NCI-H2171 treated with DMSO at 0.1 percent for 48 hours (cell line): ENCODE data around the gene DET1.
"Not testable (repeated sequence)": the region's sequence is repeated elsewhere in the genome, so short reads cannot be mapped to it uniquely, and the experiment has no call there.

Experiments
- DNase-seq: peaks from one replicate; lab custom pipeline; 2025; lab: John Stamatoyannopoulos, UW

DET1 gene

DNA sequence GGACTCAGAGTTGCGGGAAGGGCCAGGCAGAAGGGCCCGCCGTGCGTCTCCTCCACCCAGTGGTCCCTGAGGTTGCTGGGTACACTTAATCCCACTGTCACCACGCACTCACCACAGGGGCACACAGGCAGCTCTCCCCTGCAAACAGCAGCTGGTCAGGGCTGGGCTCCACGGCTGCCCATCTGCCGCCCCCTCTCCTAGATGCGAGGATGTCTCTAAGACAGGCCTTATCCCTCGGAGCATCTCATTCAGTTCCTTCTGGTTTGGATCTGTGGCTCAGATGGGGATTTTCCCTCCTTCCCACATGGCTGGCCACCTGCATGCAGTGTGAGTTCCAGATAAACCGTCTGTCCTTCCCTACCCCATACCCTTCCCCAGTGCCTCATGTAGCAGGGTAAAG, 52.6 kb downstream of the DET1 start:
- peak; percentile 69 for DNase-seq

DNA sequence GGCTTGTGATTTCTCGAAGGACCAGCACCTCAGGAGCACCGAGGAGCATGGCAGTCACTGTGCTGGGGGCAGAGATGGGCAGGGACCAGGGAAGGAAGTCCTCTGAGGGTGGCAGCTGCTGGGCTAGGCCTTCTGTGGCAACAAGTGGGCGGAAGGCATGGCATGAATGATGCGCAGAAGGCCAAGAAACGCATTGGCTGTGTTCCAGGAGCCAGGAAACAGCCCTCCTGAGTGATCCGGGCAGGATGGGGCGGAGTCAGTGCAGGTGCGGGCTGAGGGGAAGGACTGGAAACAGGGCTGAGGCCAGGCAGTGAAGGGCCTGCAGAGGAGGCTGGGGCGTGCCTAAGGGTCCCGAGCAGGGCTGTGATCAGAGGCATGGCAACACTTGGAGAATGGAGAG, 55.3 kb downstream of the DET1 start:
- DNase-seq = peak; percentile 56

GRCh38 chr15:88490036-88490435, 56.4 kb downstream of the DET1 start:
- no peak for DNase-seq

GRCh38 chr15:88489321-88489720, 57.2 kb downstream of the DET1 start:
- no peak for DNase-seq

DNA sequence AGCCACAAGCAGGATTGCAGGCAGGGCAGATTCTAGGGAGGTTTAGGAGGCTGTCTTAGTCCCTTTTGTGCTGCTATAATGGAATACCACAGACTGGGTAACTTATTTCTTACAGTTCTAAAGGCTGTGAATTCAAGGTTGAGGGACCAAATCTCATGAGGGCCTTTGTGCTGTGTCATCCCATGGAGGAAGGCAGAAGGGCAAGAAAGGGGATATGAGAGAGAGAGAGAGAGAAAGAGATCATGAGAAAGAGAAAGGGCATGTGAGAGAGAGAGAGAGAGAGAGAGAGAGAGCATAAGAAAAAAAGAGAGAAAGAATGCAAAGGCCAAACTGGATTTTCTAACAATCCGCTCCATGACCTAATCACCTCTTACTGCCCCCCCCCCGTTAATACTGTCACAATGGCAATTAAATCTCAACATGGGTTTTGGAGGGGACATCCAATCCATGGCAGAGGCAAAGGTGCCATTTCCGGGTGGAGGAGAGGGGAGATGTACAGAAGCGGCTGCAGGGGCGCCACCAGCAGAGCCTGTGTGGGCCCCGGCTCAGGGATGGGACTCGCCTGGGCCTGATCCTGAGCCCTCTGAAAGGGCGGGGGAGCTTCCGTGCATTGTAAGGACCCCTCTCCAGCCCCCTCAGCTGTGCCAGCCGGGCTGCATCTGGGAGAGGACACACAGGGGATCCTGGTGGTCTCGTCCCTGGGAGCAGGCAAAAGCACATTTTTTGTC, 58.5 kb downstream of the DET1 start:
- DNase-seq = no peak

DNA sequence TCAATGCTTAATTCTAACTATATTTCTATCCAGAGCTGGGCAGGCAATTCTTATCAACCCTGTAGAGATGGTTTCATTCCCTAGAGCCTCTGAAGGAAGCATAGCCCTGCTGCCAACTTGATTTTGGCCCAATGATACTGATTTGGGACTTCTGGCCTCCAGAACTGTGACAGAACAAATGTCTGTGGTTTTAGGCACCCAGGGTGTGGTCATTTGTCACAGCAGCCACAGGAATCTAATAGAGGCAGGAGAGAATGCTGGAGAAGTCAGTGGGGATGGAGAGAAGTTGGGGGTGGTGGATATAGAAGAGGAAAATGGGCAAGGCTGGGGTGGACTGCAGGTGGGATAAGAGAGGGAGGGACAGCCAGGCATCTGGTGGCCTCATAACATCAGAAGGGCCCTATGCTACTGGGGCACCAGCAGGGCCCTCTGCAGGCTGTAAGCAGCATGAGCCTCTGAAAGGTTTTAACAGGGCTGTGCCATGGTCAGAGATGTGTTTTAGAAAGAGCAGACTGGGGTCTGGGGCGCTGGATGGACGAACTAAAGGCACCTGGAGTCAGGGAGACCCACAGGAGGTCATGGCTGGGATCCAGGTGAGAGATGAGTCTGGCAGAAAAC, 59.2 kb downstream of the DET1 start:
- no peak for DNase-seq

GRCh38 chr15:88484682-88485331, 61.7 kb downstream of the DET1 start:
- DNase-seq = no peak

DNA sequence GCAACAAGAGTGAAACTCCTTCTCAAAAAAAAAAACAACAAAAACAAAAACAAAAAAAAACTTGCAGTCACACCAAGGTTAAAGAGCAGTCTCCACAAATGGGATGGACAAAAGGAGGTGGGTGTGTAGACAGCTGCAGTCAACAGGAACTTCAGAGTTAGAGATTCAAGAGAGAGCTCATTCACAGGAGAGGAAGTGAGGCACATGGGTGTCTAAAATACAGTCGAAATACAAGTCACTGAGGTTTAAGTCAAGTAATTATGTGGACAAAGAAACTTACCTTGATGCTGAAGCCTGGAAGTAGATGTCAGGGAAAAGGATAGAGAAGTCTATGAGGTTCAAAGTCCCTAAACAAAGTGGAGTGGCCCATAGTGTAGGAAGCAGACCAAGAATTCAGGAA, 64.2 kb downstream of the DET1 start:
- DNase-seq = no peak

DNA sequence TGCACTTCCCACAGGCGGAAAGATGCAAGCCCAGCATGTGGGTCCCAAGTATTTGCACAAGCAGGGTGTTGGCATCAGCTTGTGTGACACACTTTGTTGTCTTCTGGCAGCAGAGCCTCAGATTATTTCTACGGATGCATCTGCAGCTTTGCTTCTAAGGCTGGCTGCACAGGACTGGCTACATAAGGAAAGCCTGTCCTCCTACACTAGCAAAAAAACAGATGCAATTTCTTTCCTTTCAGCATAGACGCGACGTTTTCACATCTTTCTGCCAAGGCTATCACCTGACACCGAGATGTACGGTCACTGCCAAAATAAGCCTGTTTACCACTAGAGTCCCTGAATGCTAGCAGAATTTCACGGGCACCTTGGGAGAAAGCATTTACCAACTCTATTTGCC, 65.5 kb downstream of the DET1 start:
- DNase-seq = no peak

DNA sequence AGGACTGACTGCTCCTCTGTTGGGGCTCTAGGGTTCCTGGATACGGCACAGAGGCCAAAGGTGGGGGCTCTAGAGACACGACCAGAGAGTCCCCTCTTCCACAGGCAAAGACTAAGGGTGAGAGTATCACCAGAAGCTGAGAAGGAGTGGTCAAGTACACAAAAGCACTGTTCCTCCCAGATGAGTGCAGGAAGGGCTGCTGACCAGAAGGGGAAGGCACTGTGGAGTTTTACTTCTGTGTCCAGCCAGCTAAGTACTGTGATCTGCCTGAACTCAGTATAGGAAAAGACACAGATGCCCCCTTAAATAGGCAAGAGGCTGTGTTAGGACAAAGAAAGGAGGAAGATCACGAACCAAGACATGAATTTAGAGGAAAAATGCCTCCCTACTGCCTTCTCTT, 67.3 kb downstream of the DET1 start:
- DNase-seq = no peak

GRCh38 chr15:88477904-88478303, 68.6 kb downstream of the DET1 start:
- DNase-seq = no peak

GRCh38 chr15:88477126-88477525, 69.4 kb downstream of the DET1 start:
- DNase-seq = no peak

- peak; percentile 91 for DNase-seq
These were observed 69.8 kb downstream of the DET1 start for GRCh38 chr15:88476635-88477060.

DNA sequence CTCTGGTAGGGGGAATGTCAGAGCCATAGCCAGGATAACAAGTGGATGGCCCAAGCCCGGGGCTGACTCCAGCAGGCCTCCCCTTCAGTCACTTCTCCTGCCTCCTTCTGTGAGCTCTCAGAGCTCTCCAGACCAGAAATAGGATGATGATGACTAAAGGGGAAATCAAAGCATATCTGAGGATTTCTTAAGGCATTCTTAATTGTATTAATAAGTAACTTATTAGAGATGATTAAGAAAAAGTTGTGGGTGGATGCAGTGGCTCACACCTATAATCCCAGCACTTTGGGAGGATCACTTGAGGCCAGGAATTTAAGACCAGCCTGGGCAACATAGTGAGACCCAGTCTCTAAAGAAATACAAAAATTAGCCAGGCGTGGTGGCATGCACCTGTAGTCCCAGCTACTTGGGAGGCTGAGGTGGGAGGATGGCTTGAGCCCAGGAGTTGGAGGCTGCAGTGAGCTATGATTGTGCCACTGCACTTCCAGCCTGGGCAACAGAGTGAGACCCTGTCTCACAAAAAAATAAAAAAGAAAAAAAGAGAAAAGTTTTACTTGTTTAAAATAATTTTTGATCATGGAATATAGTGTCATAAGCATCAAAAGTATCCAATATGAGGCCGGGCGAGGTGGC, 72.7 kb downstream of the DET1 start:
- not testable (repeated sequence) for DNase-seq

GRCh38 chr15:88472225-88472624, 74.3 kb downstream of the DET1 start:
- peak; percentile 8 for DNase-seq

GRCh38 chr15:88470625-88471372, 75.7 kb downstream of the DET1 start:
- DNase-seq = no peak

- DNase-seq = no peak
These were observed 77.2 kb downstream of the DET1 start for GRCh38 chr15:88469321-88469720.

DNA sequence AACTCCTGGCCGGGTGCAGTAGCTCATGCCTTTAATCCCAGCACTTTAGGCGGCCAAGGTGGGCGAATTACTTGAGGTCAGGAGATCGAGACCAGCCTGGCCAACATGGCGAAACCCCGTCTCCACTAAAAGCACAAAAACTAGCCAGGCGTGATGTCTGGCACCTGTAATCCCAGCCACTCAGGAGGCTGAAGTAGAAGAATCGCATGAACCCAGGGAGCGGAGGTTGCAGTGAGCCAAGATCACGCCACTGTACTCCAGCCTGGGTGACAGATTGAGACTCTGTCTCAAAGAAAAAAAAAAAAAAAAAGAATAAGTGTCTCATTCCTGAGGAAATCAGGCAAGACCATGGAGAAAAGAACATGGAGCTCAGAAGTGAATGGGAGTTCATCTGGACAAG, 77.8 kb downstream of the DET1 start:
- DNase-seq = not testable (repeated sequence)

- peak; percentile 16 for DNase-seq
These were observed 78.4 kb downstream of the DET1 start for GRCh38 chr15:88467935-88468528.

DNA sequence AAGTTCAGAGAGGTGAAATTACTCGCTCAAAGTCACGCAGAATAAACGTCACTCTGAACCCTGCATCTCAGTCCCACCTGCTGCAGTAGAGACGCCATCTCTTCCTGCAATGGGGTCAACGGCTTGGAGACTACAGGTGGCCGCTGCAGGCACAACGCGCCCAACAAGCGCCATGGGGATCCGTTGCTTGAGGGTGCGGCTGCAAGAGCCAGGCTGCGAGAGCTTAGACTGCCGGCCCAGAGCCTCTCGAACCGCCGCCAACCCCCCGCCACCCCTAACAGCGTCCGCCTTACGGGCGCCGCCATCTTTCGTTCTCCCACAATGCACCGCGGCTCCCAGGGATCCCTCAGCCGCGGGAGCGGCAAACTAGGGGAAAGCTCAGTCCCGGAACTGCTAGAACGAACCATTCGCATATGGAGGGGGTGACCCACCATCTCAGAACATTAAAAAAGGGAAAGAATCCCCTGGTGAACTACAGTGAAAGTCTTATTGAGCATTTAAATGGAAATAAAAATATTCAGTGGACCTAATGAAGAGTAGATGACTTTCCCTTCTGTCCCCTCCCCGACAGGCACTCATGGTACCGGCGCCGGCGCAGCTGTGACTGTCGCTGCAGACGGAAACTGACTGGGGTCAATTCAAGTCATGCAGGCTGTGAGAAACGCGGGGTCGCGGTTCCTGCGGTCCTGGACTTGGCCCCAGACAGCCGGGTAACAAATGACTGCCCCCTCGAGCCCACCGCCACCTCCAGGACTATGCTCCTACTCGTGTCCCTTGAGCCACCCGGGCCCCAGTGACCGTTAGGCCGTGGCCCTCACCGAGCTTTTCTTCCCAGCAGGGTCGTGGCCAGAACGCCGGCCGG, 79.2 kb downstream of the DET1 start, which contains the start of the genes MRPL46 and MRPS11:
MRPL46 (minus strand) TSS at position 316 of the 862 bp plus-strand sequence; CDS start at position 305, 11 bp downstream.
MRPS11 (plus strand) TSS at position 636 of the 862 bp plus-strand sequence; CDS start at position 646, 10 bp downstream.
- DNase-seq = peak; percentile 97
